ENCODE measurements around the gene CDH22.

DNA sequence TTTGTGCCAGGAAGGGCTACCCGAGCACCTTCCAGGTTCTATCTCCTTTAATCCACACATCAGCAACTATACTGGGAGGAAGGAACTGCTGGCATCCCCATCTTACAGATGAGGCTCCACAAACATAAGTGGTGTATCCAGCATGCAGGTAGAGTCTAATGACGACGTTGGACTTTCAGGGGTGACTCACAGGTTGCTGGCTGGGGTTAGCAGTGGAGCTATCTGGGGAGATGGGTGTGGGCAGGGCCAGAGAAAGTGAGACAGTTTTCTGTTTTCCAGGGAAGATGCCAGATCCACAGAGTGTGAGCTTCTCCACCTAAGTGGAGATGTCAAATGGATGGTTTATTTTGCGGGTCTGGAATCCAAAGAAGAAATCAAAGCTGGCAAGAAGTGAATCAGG lies 31.8 kb downstream of the CDH22 start:
- TF ChIP-seq, protein P1, sequence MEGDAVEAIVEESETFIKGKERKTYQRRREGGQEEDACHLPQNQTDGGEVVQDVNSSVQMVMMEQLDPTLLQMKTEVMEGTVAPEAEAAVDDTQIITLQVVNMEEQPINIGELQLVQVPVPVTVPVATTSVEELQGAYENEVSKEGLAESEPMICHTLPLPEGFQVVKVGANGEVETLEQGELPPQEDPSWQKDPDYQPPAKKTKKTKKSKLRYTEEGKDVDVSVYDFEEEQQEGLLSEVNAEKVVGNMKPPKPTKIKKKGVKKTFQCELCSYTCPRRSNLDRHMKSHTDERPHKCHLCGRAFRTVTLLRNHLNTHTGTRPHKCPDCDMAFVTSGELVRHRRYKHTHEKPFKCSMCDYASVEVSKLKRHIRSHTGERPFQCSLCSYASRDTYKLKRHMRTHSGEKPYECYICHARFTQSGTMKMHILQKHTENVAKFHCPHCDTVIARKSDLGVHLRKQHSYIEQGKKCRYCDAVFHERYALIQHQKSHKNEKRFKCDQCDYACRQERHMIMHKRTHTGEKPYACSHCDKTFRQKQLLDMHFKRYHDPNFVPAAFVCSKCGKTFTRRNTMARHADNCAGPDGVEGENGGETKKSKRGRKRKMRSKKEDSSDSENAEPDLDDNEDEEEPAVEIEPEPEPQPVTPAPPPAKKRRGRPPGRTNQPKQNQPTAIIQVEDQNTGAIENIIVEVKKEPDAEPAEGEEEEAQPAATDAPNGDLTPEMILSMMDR (IDR thresholded peaks at IDR 0.05; ENCODE audit: low read depth, low read length) = no peak
- TF ChIP-seq EZH2phosphoT487 (IDR thresholded peaks at IDR 0.05; ENCODE audit: low read depth) = no peak
